IgD-negative memory B cell (primary cell): ENCODE data around the gene SOX8. TPM values are rescaled to one million over a fixed set of nuclear protein-coding genes. Genes with fewer than 3 reads are reported as not detected.
A peak's percentile ranks its signal among the peaks of the same experiment; 100 is the strongest.

Experiments used
- H3K27ac Mint-ChIP-seq, 3 donors: one replicate each; pipeline ENCODE4 v1.8.0; 2020 to 2022; ENCODE audit warnings: mild to moderate bottlenecking in 3 of 3, mixed read lengths in 3 of 3, moderate library complexity in 1 of 3
- H3K27me3 Mint-ChIP-seq: one replicate; pipeline ENCODE4 v1.8.0; 2021; ENCODE audit warnings: mixed read lengths
- H3K36me3 Mint-ChIP-seq: one replicate; pipeline ENCODE4 v1.8.0; 2020; ENCODE audit warnings: mild to moderate bottlenecking, mixed read lengths
- H3K4me1 Mint-ChIP-seq, 3 donors: one replicate each; pipeline ENCODE4 v1.8.0; 2020 to 2022; ENCODE audit warnings: mixed read lengths in 3 of 3, mild to moderate bottlenecking in 1 of 3
- H3K4me3 Mint-ChIP-seq, 4 donors: one replicate each; pipeline ENCODE4 v1.8.0; 2020 to 2022; ENCODE audit warnings: mild to moderate bottlenecking in 4 of 4, mixed read lengths in 4 of 4, moderate library complexity in 3 of 4
- H3K9me3 Mint-ChIP-seq, 3 donors: one replicate each; pipeline ENCODE4 v1.8.0; 2020 to 2021; ENCODE audit warnings: mixed read lengths in 3 of 3, mild to moderate bottlenecking in 1 of 3
- polyA plus RNA-seq: library from polyadenylated mRNA; unstranded; fragments of 300-500 nt; fragmentation: Illumina TruSeq; gene quantifications from one replicate; pipeline ENCODE4 v1.2.3, GENCODE V29; 2021

SOX8 gene
- polyA plus RNA-seq: 0.48 TPM

- no peak within 1 kb of the TSS for H3K27ac Mint-ChIP-seq
- H3K4me1 Mint-ChIP-seq: no peaks in the 10 kb centered on the region
- H3K36me3 Mint-ChIP-seq: no peaks in the 10 kb centered on the region
- H3K9me3 Mint-ChIP-seq: no peaks in the 10 kb centered on the region
- H3K4me3 Mint-ChIP-seq: peak within 1 kb of the TSS; percentile 52 to 85 (median 78)
- H3K27me3 Mint-ChIP-seq: peaks cover 16% of the 10 kb centered on the region
Measured at GRCh38 chr16:981695-982144, at the start of gene SOX8. Gene SOX8, plus strand, starts transcription at chr16:981770. Its CDS starts 153 bp downstream, at chr16:981923.

GRCh38 chr16:932831-933330 is 48.7 kb upstream of the SOX8 start:
- Mint-ChIP-seq H3K27me3 (no peaks in the 10 kb centered on the region), H3K4me1 (no peaks in the 10 kb centered on the region), H3K27ac (no peak overlapping the region), H3K9me3 (no peaks in the 10 kb centered on the region), H3K4me3 (no peak overlapping the region), H3K36me3 (peaks cover 9% of the 10 kb centered on the region)

DNA sequence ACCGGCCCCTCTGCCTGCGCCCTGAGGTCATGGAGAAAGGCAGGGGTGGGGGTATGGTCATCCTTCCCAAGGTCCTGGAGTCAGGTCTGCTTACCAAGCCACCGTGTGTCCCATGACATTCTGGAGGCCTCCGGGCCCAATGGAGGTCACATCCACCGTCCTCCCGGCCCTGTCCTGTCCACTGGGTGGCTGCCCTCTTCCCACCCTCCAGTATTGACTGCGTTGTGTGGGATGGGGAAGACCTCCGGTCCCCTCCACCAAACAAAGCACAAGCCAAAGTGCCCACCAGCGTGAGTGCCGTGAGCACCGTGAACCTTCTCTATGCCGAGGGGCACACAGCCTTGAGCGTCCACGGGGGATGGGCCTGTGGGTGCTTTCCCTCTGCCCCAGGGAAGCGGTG is 48.0 kb upstream of the SOX8 start:
- H3K36me3 Mint-ChIP-seq: peaks cover 10% of the 10 kb centered on the region
- no peaks in the 10 kb centered on the region for H3K27me3 Mint-ChIP-seq
- peaks cover 0 to 4% (median 0%) of the 10 kb centered on the region in 3 donors for H3K4me1 Mint-ChIP-seq
- no peaks in the 10 kb centered on the region for H3K9me3 Mint-ChIP-seq
- no peak overlapping the region for H3K27ac Mint-ChIP-seq
- H3K4me3 Mint-ChIP-seq: no peak overlapping the region

- H3K4me1 Mint-ChIP-seq: peaks cover 0 to 4% (median 0%) of the 10 kb centered on the region in 3 donors
- H3K9me3 Mint-ChIP-seq: no peaks in the 10 kb centered on the region
- H3K27me3 Mint-ChIP-seq: no peaks in the 10 kb centered on the region
- H3K27ac Mint-ChIP-seq: no peak overlapping the region
- no peak overlapping the region for H3K4me3 Mint-ChIP-seq
- H3K36me3 Mint-ChIP-seq: peaks cover 11% of the 10 kb centered on the region
Measured at GRCh38 chr16:934178-934577, 47.4 kb upstream of the SOX8 start.

DNA sequence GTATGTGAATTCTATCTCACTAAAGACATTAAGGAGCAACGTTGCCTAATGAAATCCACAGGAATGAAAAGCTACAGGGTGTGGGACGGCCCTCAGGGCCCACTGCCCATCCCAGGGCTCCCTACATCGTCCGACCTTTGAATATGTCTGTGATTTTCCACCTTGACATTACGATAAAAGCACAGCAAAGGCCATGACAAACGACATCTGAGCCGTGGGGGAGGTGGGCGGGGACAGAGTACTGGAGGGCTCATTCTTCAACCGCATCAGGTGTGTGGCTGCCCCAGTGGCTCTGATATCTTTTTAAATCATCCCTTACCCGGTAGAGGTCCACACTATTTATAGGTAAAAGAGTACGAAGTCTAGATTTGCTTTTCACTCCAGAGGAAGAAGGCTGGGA is 45.9 kb upstream of the SOX8 start:
- Mint-ChIP-seq H3K27me3 (no peaks in the 10 kb centered on the region), H3K4me1 (peaks cover 0 to 4% (median 2%) of the 10 kb centered on the region in 3 donors), H3K36me3 (peaks cover 14% of the 10 kb centered on the region), H3K27ac (no peak overlapping the region), H3K9me3 (peaks cover 0 to 2% (median 0%) of the 10 kb centered on the region in 3 donors), H3K4me3 (no peak overlapping the region)

- Mint-ChIP-seq H3K4me3 (peak overlapping the region in 1 of 4 donors; percentile 17), H3K9me3 (peaks cover 3 to 9% (median 6%) of the 10 kb centered on the region in 3 donors), H3K27me3 (no peaks in the 10 kb centered on the region), H3K27ac (no peak overlapping the region), H3K4me1 (peaks cover 0 to 5% (median 4%) of the 10 kb centered on the region in 3 donors), H3K36me3 (peaks cover 15% of the 10 kb centered on the region)
Measured at GRCh38 chr16:937311-937710, 44.3 kb upstream of the SOX8 start.

- Mint-ChIP-seq H3K4me1 (peaks cover 0 to 5% (median 4%) of the 10 kb centered on the region in 3 donors), H3K27me3 (no peaks in the 10 kb centered on the region), H3K27ac (no peak overlapping the region), H3K9me3 (peaks cover 3 to 11% (median 8%) of the 10 kb centered on the region in 3 donors), H3K36me3 (peaks cover 15% of the 10 kb centered on the region), H3K4me3 (no peak overlapping the region)
Measured at GRCh38 chr16:937723-938122, 43.8 kb upstream of the SOX8 start.

- Mint-ChIP-seq H3K36me3 (peaks cover 16% of the 10 kb centered on the region), H3K9me3 (peaks cover 3 to 14% (median 9%) of the 10 kb centered on the region in 3 donors), H3K27ac (no peak overlapping the region), H3K27me3 (no peaks in the 10 kb centered on the region), H3K4me3 (no peak overlapping the region), H3K4me1 (peaks cover 0 to 5% (median 4%) of the 10 kb centered on the region in 3 donors)
Measured at GRCh38 chr16:938136-938535, 43.4 kb upstream of the SOX8 start.

DNA sequence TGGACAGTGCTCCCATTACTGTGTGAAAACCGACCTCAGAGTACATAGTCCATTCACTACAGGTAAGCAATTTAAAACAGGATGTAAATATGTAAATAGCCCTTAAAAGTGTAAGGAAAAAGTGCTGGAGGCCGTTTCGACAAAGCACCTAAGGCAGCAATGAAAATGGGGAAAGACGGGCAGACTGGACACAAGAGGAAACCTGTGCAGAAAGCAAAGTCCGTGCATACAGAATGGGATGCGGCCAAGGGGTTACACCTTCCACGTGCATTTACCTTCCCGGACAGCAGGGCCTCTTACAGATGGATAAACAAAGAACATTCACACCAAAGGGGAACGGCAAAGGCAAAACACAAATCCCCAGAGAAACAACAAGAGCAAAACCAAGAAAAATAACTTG is 42.8 kb upstream of the SOX8 start:
- Mint-ChIP-seq H3K36me3 (peaks cover 16% of the 10 kb centered on the region), H3K27me3 (no peaks in the 10 kb centered on the region), H3K4me1 (peaks cover 1 to 5% (median 4%) of the 10 kb centered on the region in 3 donors), H3K4me3 (no peak overlapping the region), H3K27ac (no peak overlapping the region), H3K9me3 (peaks cover 5 to 16% (median 10%) of the 10 kb centered on the region in 3 donors)

- no peaks in the 10 kb centered on the region for H3K27me3 Mint-ChIP-seq
- no peak overlapping the region for H3K27ac Mint-ChIP-seq
- H3K4me1 Mint-ChIP-seq: peaks cover 1 to 5% (median 4%) of the 10 kb centered on the region in 3 donors
- peaks cover 5 to 18% (median 14%) of the 10 kb centered on the region in 3 donors for H3K9me3 Mint-ChIP-seq
- peak overlapping the region in 2 of 4 donors; percentile 22 to 38 for H3K4me3 Mint-ChIP-seq
- peaks cover 18% of the 10 kb centered on the region for H3K36me3 Mint-ChIP-seq
Measured at GRCh38 chr16:939311-939710, 42.3 kb upstream of the SOX8 start.

- peaks cover 1 to 5% (median 4%) of the 10 kb centered on the region in 3 donors for H3K4me1 Mint-ChIP-seq
- H3K27me3 Mint-ChIP-seq: no peaks in the 10 kb centered on the region
- peaks cover 19% of the 10 kb centered on the region for H3K36me3 Mint-ChIP-seq
- H3K27ac Mint-ChIP-seq: peak overlapping the region in 1 of 3 donors; percentile 85
- peaks cover 5 to 18% (median 15%) of the 10 kb centered on the region in 3 donors for H3K9me3 Mint-ChIP-seq
- no peak overlapping the region for H3K4me3 Mint-ChIP-seq
Measured at GRCh38 chr16:939941-940340, 41.6 kb upstream of the SOX8 start.

- H3K4me3 Mint-ChIP-seq: no peak overlapping the region
- no peaks in the 10 kb centered on the region for H3K27me3 Mint-ChIP-seq
- H3K27ac Mint-ChIP-seq: no peak overlapping the region
- peaks cover 1 to 5% (median 4%) of the 10 kb centered on the region in 3 donors for H3K4me1 Mint-ChIP-seq
- peaks cover 5 to 18% (median 15%) of the 10 kb centered on the region in 3 donors for H3K9me3 Mint-ChIP-seq
- H3K36me3 Mint-ChIP-seq: peaks cover 21% of the 10 kb centered on the region
Measured at GRCh38 chr16:942436-943060, 39.0 kb upstream of the SOX8 start.

DNA sequence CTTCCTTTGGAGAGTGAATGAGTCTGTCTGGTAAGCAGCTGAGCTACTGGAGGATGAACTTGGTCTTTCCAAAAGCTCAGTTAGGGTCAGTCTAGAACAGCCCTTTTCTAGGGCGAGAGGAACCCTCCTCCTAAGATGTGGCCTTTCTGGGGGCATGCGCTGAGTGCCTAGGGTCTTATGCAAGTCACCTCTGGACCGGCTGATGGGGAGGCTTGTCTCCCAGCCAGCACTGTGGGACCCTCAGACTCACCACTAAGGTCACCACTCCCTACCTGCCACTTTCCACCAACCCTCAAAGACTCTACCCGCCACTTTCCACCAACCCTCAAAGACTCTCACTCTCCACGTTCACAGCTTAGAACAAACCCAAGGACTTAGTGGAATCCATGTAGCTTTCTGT is 37.6 kb upstream of the SOX8 start:
- peaks cover 5 to 18% (median 15%) of the 10 kb centered on the region in 3 donors for H3K9me3 Mint-ChIP-seq
- H3K4me1 Mint-ChIP-seq: peaks cover 0 to 5% (median 1%) of the 10 kb centered on the region in 3 donors
- H3K36me3 Mint-ChIP-seq: peaks cover 19% of the 10 kb centered on the region
- H3K27ac Mint-ChIP-seq: no peak overlapping the region
- no peak overlapping the region for H3K4me3 Mint-ChIP-seq
- no peaks in the 10 kb centered on the region for H3K27me3 Mint-ChIP-seq

DNA sequence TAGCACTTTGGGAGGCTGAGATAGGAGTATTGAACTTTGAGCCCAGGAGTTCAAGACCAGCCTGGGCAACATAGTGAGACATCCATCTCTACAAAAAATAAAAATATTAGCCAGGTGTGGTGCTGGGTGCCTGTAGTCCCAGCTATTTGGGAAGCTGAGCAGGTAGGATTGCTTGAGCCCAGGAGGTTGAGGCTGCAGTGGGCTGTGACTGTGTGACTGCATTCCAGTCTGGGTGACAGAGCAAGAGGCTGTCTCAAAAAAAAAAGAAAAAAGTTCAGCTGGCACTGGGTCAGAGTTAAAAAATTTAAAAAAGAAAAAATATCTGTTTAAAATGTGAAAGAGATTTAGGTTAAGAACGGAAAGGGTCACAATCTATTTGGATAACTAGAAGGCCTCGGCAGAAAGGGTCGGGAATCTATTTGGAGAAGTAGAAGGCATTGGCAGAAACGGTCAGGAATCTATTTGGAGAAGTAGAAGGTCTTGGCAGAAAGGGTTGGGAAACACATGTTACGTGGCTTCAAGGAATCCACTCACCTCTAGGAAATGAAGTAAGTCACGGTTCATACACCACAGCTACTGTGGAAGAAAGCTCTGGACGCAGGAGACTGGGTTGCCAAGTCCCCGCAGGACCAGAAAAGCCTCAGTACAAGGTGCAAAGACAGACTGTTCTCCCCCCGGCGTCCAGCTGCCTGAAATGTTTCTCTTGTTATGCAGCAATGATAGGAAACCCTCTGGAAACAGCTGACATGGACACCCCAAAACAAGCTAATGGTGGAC is 36.1 kb upstream of the SOX8 start:
- no peaks in the 10 kb centered on the region for H3K27me3 Mint-ChIP-seq
- peaks cover 14% of the 10 kb centered on the region for H3K36me3 Mint-ChIP-seq

GRCh38 chr16:946048-946395 is 35.5 kb upstream of the SOX8 start:
- H3K36me3 Mint-ChIP-seq: peaks cover 10% of the 10 kb centered on the region
- H3K27me3 Mint-ChIP-seq: no peaks in the 10 kb centered on the region
- peaks cover 5 to 15% (median 15%) of the 10 kb centered on the region in 3 donors for H3K9me3 Mint-ChIP-seq
- no peak overlapping the region for H3K4me3 Mint-ChIP-seq
- H3K4me1 Mint-ChIP-seq: peaks cover 0 to 1% (median 0%) of the 10 kb centered on the region in 3 donors
- H3K27ac Mint-ChIP-seq: no peak overlapping the region

More for the DNA sequence above, 36.1 kb upstream of the SOX8 start:
- H3K4me1 Mint-ChIP-seq: peaks cover 0 to 5% (median 1%) of the 10 kb centered on the region in 3 donors
- peak overlapping the region in 1 of 4 donors; percentile 41 for H3K4me3 Mint-ChIP-seq
- H3K27ac Mint-ChIP-seq: no peak overlapping the region
- peaks cover 5 to 18% (median 15%) of the 10 kb centered on the region in 3 donors for H3K9me3 Mint-ChIP-seq
